Measurements from ENCODE around the gene CACNA1C.
"Not testable (repeated sequence)": the region's sequence is repeated elsewhere in the genome, so short reads cannot be mapped to it uniquely, and the experiment has no call there.

The CACNA1C gene

DNA sequence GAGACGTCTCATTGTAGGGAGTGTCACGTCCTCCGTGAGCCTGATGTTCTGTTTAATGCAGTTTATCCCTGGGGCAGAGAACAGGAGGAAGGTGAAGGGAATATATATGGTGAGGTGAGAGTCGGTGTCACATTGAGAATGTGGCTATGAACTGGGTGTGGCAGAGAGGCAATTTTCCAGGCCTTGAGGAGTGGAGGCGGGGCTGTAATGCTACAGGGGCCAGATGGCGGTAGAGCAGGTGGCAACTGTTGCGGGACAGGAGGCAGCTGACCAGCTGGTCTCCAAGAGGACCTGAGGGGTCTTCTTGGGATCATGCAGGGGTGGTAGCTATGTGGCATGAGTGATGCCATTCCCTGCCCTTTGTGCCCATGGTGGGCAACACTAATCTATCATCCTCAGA lies 59.6 kb downstream of the CACNA1C start:
- no peak for DNase-seq (ENCODE audit: low read depth)

DNA sequence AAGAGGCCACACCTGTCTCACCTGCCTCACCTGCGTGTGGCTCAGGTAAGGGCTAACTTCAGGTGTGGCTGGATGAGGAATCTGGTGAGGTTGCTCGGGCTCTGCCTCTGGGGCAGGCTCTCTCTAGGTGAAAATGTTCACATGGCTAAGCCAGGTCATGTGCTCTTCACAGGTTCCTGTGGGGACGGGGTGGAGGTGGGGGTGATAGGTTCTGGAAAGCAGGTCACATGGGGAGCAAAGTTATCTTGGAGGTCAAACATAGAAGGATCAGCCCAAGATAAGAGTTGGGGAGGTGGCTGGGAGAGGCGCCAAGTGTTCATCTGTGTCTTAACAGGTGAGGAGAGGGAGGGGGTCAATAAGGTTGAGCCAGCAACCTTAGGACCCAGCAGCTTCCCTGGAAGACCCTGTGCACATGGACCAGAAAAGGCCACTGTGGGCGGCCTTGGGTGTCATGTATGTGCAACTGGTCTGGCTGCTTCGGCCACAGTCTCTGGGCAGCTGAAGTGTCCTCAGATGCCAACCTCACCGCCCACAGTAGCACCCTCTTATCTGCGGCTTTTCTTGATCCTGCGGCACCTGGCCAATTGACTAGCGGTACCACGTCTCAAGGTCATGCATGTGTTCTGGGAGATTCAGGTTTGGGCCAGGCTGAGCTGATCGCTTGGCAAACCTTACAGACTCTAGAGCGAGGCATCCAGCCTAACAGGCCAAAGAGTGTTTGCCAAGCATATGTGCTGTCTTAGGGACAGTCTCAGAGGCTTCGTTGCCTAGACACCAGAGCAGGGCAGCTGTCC lies 60.5 kb downstream of the CACNA1C start:
- no peak for DNase-seq (ENCODE audit: low read depth)

DNA sequence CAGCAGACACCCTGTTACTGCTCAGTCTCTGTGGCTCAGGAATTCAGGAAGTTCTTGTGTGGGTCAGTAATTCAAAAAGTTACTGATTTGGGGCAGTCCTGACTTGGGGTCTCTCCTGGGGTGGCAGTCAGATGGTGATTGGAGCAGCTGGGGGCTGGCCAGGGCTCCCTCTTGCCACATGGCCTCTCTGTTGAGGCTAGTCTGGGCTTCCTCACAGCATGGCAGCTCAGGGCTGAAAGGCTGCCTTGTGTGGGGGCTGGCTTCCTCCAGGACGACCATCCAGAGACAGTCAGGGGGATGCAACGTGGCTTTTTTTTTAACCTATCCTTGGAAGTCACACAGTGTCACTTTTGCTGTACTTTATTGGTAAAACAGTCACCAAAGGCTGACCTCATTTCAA lies 61.3 kb downstream of the CACNA1C start:
- DNase-seq (ENCODE audit: low read depth) = no peak

DNA sequence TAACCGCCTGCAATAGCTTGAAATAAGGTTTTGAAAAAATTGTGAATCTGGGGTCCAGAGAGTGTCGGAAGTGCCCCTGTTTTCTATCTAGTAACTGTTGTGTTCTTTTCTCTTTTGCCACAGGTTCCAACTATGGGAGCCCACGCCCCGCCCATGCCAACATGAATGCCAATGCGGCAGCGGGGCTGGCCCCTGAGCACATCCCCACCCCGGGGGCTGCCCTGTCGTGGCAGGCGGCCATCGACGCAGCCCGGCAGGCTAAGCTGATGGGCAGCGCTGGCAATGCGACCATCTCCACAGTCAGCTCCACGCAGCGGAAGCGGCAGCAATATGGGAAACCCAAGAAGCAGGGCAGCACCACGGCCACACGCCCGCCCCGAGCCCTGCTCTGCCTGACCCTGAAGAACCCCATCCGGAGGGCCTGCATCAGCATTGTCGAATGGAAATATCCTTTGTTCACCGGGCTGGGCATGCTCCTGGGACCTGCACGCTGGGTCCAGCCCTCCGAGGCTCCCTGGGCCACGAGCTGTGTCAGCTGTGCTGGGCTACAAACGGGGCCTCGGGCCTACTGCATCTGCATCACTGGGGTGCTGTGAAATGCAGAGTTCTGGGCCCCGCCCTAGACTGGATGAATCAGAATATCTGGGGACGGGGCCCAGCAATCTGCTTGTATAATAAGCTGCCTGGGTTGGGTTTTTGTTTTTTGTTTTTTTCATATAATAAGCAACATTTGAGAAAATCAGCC lies 62.5 kb downstream of the CACNA1C start:
- DNase-seq (ENCODE audit: low read depth) = no peak

DNA sequence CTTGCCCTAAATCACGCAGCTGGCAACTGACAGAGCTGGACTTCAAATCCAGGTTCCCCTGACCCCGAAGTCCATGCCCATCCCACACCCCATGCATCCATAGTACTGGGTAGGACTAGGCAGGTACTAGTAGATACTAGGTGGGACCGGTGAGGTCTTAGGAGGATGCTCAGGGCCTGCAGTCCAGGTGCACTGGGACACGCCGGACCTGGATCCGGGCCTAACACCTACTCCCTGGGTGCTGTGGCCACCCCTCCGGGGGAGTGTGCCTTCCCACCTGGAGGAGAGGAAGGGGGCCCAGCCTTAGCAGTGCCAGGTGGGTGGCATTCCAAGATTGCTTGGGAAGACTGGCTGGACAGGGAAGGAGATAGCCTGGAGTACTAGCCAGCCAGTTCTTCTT lies 64.8 kb downstream of the CACNA1C start:
- DNase-seq (ENCODE audit: low read depth) = no peak

DNA sequence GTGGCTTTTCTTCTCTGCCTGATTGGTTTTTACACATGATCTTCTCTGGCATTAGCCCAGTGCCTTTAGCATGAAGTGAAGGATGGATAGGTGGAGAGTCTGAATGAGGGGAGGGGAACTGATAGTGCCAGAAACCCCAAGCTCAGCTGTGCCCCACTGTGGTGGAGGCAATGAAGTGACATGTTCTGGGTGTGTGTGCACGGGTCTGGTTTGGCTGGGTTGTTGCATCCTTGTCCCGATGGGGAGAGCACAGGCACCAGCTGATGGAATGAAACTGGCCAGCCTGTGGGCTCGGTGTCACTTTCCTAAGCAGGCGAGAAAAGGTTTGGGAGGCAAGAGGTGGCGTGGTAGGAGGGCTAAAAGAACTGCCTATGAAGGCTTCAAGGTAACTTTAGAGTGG lies 65.3 kb downstream of the CACNA1C start:
- no peak for DNase-seq (ENCODE audit: low read depth)

DNA sequence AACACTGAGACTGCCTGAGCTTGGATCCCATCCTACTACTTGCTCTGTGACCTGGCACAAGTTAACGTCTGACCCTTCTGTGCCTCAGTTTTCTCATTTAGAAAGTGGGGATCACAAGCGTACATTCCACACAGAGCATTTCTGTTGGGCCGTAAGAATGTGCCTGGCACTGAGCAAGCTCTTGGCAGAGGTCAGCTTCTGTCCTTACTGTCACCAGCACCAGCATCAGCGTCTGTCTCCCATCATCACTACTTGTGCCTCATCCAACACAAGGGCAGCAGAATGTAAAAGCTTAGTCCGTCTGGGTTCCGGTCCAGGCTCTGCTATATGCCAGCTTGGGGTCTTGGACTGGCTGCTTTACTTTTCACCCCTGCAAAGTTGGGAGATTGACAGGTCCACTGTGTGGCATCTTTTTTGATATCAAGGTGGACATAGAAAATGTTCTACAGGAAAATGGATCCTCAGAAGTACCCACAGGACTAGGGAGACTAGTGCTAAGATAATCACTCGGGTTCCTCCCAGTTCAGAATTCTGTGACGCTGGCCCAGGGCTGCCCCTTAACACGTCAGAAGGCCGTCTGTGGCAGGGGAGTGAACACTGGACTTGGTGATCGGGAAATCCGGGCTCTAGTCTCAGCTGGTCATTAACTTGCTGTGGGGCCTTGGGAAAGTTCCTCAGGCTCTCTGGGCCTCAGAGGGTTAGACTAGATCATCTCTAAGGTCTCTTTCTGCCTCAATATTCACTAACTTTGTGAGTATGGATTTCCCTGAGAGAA lies 65.9 kb downstream of the CACNA1C start:
- no peak for DNase-seq (ENCODE audit: low read depth)

DNA sequence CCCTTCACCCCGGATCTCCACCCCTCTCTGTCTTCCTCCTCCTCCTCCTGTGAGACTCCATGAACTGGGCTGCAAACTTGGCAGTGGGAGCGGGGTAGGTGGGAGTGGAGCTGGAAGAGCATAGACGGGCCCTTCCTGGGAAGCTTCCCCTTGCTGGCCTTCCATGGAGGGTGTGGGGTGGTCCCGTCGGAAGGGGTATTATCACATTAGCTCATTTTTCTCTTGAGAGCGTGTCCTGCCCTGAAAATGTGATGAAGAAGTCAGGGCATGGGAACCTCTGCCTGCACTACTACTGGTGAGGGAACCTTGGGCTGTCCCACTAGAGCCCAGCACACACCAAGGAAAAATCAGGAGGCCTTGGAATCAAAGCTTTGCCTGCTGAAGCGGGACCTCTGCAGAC lies 66.5 kb downstream of the CACNA1C start:
- no peak for DNase-seq (ENCODE audit: low read depth)

DNA sequence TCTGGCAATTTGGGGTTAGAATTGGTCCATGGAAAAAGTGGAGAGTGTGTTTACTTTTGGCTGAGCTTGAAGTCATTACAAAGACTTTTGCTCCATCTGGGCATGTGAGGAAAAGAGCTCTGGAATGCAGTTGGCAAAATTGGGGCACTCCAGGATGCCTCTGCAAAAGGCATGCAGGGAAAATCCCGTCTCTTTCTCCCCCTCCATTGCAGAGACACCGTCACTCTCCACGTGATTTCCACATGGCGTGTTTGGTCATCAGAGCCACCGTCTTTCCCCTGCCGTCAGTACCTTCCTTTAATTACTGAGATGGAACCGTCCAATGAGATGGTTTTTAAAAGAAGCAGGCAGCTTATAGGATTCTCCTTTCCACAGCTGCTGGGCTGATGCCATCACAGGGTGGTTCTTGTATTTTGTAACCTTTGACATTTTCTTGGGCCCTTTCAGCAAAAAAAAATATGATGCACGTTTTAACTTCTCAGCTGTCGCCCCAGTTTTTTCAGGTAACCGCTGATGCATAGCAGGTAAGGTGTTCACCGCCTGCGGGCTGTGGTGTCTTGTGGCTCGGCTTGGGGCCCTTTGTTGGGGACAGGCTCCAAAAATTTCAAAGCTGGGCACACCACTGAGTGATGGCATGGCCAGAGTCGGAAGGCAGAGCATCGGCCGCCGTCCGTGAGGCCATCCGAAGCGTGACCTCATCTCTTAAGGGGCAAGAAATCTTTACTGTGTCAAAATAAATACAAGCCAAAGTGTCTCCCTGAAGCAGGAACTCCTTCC lies 68.4 kb downstream of the CACNA1C start:
- no peak for DNase-seq (ENCODE audit: low read depth)

DNA sequence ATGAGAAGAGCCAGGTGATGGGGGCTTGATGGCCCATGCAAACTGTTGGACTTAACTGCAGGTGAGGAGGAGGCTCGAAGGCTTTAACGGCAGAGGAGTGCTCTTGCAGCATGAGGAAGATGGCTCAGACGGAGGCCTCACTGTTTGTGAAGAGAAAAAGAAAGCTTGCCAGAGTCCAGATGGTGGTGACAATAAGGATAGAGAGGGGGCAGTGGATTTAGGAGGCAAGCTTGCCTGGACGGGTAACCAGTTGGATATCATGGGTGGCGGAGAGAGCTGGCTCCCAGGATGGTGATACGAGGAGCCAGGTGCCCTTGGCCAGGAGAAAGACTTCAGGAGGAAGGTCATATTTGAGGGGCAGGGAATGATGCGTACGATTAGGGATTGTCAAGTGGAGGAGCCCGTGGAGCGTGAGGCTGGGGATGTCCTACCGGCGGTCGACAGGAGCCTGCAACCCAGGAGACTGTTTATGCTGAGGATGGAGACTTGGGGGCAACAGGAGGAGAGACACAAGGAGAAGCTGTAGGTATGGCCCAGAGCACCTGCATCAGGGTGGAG lies 71.8 kb downstream of the CACNA1C start:
- DNase-seq (ENCODE audit: low read depth) = no peak

DNA sequence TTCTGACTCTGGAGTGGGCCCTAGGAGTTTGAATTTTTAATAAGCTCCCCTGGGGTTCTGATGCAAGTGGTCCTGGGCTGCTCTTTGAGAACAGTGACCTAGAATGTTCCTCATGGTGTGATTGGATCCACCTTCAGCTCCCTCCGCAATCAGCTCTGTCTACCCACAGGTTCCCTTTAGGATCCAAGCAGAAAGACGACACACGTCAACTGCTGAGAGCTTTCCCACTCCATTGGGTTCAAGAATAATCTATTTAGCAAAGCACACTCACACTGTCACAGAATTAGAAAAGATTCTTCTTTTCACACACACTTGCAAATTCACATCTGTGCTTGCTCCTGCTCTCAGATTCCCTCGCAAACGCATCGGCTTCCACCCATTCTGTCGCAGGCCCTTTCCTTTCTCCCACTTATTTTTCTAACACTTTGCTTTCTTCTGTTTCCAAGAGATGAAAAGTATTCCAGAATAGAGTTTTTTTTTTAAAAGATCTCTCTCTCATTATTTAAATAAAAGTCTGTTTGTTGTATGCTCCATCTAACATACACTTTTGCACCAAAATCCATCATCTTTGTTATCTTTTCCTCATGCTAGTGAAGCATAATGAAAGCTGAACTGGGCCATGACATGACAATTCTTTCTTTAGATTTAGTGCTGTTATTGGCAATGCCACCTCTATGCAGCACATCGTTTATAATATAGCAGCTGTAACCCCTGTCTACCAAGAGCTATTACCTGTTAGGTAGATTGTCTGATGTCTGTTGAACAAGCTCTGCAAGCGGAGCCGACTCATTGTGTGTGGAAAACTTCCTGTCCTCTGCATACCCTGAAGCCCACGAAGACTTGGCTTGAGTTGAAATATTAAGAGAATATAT lies 73.1 kb downstream of the CACNA1C start:
- no peak for DNase-seq (ENCODE audit: low read depth)

DNA sequence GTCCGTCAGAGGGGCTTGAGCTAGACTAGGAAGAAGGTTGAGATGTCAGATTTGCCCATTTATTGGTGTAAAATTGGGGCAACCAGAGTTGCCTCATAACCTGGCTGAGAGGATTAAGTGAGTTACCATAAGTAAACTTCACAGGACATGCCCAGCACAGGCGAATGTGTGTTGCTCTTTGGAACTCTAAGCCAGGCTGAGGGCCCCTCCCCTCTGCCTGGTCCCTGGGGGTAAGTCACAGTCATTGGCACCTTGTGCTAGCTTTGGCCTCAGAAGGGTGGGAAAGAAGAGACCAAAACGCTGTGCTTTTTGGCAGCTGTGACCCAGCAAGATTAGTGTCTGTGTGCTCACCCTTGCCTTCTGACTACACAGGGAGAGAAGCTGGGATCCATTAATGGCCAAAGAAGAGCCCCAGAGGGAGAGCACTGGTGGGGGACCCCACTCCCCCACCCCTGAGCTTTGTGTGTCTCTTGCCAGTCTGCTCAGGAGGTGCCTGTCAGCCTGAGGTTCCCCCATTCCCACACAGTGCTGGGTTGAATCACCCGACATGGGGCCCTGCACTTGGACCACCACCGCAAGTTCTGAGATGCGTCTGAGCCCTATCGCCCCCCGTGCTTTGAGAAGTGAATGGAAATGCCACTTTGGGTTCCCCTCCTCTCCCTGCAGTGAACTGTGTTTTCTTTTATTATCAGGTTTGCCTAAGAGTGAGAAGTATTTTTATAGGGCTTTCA lies 74.1 kb downstream of the CACNA1C start:
- DNase-seq (ENCODE audit: low read depth) = no peak

DNA sequence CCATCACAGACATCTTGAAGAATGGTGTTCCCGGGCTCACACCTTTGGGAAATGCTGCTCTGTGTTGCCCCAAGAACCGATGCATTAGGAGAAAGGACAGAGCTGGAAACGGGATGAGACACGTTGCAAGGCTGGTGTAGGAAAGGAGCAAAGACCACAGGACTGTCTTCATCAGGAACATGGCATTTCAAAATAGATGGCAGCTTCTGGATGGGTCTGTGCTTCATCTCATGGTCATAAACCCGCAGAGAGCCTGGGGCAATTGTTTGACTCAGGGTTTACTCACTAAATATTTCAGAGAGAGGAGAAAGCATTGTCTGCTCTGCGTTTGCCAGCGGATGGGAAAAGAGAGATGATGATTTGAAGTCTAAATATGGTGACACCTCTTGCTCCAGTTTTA lies 76.3 kb downstream of the CACNA1C start:
- DNase-seq (ENCODE audit: low read depth) = no peak

DNA sequence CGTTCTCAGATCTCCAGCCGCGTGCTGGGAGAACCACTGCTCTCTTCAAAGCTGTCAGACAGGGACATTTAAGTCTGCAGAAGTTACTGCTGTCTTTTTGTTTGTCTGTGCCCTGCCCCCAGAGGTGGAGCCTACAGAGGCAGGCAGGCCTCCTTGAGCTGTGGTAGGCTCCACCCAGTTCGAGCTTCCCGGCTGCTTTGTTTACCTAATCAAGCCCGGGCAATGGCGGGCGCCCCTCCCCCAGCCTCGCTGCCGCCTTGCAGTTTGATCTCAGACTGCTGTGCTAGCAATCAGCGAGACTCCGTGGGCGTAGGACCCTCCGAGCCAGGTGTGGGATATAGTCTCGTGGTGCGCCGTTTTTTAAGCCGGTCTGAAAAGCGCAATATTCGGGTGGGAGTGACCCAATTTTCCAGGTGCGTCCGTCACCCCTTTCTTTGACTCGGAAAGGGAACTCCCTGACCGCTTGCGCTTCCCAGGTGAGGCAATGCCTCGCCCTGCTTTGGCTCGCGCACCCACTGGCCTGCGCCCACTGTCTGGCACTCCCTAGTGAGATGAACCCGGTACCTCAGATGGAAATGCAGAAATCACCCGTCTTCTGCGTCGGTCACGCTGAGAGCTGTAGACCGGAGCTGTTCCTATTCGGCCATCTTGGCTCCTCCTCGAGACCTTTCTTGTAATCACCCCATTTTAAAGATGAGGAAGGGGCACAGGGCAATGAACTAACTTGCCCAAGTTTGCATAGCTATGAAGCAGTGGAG lies 83.1 kb downstream of the CACNA1C start:
- not testable (repeated sequence) for DNase-seq (ENCODE audit: low read depth)

DNA sequence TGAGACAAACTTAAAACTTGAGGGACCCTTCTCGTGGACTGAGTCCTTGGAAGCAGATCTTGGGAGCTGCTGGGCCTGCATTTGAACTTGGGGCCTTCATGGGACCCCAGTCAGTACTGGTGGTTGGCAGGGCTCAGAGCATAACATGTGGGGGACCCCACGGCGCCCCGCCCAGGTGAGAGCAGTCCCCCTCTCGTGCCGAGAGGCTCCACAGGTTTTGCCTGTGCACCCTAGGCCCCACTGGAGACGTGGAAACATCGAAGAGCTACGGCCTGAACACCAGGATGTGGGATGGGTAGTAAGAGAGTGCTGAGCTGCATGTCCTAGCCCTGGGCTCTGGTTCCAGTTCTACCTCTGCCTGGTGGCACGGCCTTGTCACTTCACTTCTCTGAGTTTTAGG lies 84.1 kb downstream of the CACNA1C start:
- DNase-seq (ENCODE audit: low read depth) = no peak

DNA sequence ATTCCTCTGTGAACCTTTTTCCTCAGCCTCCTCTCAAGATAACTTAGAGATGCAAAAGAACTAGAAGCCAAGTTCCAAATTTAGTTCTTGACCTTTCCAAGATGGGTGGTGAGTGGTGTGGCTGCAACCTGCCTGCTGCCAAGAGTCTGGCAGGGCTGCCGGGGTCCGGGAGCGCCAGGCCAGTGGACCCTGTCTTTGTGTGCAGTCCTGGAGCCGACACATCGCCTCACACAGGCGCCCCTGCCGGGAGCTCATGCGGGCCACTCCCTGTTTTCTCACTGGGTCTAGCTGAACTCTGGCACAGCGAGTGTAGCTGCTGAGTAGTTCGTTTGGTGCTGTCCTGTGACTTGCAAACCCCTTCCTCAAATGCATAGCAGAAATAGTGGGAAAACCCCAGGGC lies 84.9 kb downstream of the CACNA1C start:
- DNase-seq (ENCODE audit: low read depth) = no peak

DNA sequence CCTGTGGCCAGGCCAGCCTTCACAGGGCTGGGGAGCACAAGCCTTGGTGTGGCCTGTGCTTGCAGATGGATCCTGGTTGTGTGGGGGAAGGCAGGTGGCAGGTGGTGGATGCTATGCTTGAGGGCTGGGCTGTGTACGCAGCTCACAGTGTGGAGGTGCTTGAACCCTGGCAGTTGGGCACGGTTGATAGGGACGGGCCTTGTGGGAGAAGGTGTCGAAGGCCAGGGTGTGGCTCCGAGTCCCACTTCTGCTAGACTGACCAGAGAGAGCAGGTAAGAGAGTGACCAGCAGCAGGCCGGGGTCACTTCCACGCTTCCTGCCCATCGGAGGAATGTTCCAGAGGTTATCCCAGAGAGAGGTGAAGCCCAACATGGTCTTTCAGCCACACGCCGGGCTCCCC lies 85.5 kb downstream of the CACNA1C start:
- no peak for DNase-seq (ENCODE audit: low read depth)

DNA sequence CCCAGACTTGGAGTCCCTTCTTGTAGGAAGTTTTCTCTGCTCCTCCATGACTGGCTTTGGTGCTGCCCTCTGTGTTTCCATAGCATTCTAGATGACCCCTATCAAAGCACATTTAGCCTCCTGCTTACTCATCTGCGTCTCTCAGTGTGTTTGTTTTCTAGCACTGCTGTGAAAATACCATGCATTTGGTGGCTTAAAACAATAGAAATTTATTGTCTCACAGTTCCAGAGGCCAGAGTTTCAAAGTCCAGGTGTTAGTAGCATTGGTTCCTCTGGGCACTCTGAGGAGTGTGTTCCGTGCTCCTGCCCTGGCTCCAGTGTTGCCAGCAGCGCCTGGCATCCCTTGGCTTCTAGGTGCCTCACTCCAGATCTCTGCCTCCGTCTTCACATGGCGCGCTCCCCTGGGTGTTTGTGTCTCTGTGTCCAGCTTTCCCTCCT lies 86.1 kb downstream of the CACNA1C start:
- no peak for DNase-seq (ENCODE audit: low read depth)

DNA sequence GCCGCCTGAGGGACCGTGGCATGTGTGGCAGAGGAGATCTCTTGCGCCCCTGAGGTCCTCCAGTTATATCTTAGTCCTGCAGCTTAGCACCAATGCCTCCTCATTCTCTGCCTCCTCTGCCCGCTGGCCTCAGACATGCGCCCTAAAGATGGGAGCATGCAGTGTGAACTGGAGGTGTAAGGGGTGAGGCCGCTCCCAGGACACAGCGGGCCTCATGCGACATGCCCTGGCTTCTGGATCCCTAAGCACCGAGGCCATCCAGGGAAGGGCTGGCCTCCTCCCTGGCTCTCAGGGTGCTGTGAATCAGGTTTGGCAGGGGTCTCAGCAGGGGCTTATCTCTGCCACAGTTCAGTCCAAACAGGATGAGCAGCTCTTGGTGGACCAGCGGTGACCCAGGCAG lies 86.9 kb downstream of the CACNA1C start:
- no peak for DNase-seq (ENCODE audit: low read depth)
